IPS-18a (cell line): Measurements from ENCODE around the gene ALDH3B2.
A peak's percentile ranks its signal among the peaks of the same experiment; 100 is the strongest.
"Not testable (repeated sequence)": the region's sequence is repeated elsewhere in the genome, so short reads cannot be mapped to it uniquely, and the experiment has no call there.

Experiments used
- H3K27ac ChIP-seq: one replicate; pipeline ENCODE4 v1.5.1; 2013; ENCODE audit warnings: low read length
- H3K27me3 ChIP-seq: one replicate; pipeline ENCODE4 v1.6.1; 2013; ENCODE audit warnings: mild to moderate bottlenecking, low read length; ENCODE audit not compliant: control insufficient read depth, insufficient read depth
- H3K36me3 ChIP-seq: one replicate; pipeline ENCODE4 v1.6.1; 2013; ENCODE audit warnings: low read depth, low read length; ENCODE audit not compliant: control insufficient read depth
- H3K4me1 ChIP-seq: one replicate; pipeline ENCODE4 v1.6.1; 2013; ENCODE audit warnings: low read depth, low read length; ENCODE audit not compliant: control insufficient read depth
- H3K4me3 ChIP-seq: one replicate; pipeline ENCODE4 v1.5.1; 2013; ENCODE audit warnings: low read length
- H3K9ac ChIP-seq: one replicate; pipeline ENCODE4 v1.6.1; 2013; ENCODE audit warnings: mild to moderate bottlenecking, low read length, moderate library complexity
- H3K9me3 ChIP-seq: one replicate; pipeline ENCODE4 v1.6.1; 2013; ENCODE audit warnings: low read depth, low read length; ENCODE audit not compliant: control insufficient read depth

Gene ALDH3B2

GRCh38 chr11:67629386-67630227 is 44.8 kb downstream of the ALDH3B2 start, which contains the start of gene NUDT8:
Gene NUDT8 (minus strand): TSS chr11:67629937. CDS start chr11:67629911, 26 bp downstream.
- Histone ChIP-seq H3K4me1 (no peaks in the 10 kb centered on the region), H3K27ac (no peak within 1 kb of the TSS), H3K9ac (peak within 1 kb of the TSS; percentile 22), H3K9me3 (no peaks in the 10 kb centered on the region), H3K36me3 (peaks cover 10% of the 10 kb centered on the region), H3K27me3 (no peaks in the 10 kb centered on the region), H3K4me3 (peak within 1 kb of the TSS; percentile 72)

- H3K27ac ChIP-seq: no peak overlapping the region
- no peaks in the 10 kb centered on the region for H3K27me3 ChIP-seq
- H3K9ac ChIP-seq: no peak overlapping the region
- H3K36me3 ChIP-seq: peaks cover 10% of the 10 kb centered on the region
- H3K4me3 ChIP-seq: peak overlapping the region; percentile 62
- no peaks in the 10 kb centered on the region for H3K4me1 ChIP-seq
- H3K9me3 ChIP-seq: no peaks in the 10 kb centered on the region
These were observed 45.6 kb downstream of the ALDH3B2 start for GRCh38 chr11:67628710-67629385.

- Histone ChIP-seq H3K4me3 (no peak overlapping the region), H3K27ac (no peak overlapping the region)
These were observed 46.4 kb downstream of the ALDH3B2 start for GRCh38 chr11:67627812-67628624.

GRCh38 chr11:67627441-67627811 is 47.0 kb downstream of the ALDH3B2 start:
- H3K27ac ChIP-seq: no peak overlapping the region
- no peaks in the 10 kb centered on the region for H3K4me1 ChIP-seq
- peaks cover 10% of the 10 kb centered on the region for H3K36me3 ChIP-seq
- no peak overlapping the region for H3K9ac ChIP-seq
- H3K27me3 ChIP-seq: no peaks in the 10 kb centered on the region
- H3K4me3 ChIP-seq: no peak overlapping the region
- H3K9me3 ChIP-seq: no peaks in the 10 kb centered on the region

More at GRCh38 chr11:67627812-67628624, 46.4 kb downstream of the ALDH3B2 start:
- Histone ChIP-seq H3K9me3 (no peaks in the 10 kb centered on the region), H3K9ac (no peak overlapping the region), H3K36me3 (peaks cover 10% of the 10 kb centered on the region), H3K4me1 (no peaks in the 10 kb centered on the region), H3K27me3 (no peaks in the 10 kb centered on the region)

- Histone ChIP-seq H3K9ac (no peak overlapping the region), H3K36me3 (peaks cover 10% of the 10 kb centered on the region), H3K9me3 (no peaks in the 10 kb centered on the region), H3K4me1 (no peaks in the 10 kb centered on the region), H3K27me3 (no peaks in the 10 kb centered on the region), H3K27ac (no peak overlapping the region), H3K4me3 (no peak overlapping the region)
These were observed 47.5 kb downstream of the ALDH3B2 start for GRCh38 chr11:67626970-67627369.

- H3K9ac ChIP-seq, H3K4me1 ChIP-seq, H3K27me3 ChIP-seq, H3K4me3 ChIP-seq, H3K27ac ChIP-seq, H3K36me3 ChIP-seq, H3K9me3 ChIP-seq: not testable (repeated sequence)
These were observed 48.1 kb downstream of the ALDH3B2 start for GRCh38 chr11:67626131-67626833.

- not testable (repeated sequence) for H3K9ac ChIP-seq, H3K9me3 ChIP-seq, H3K27ac ChIP-seq, H3K27me3 ChIP-seq, H3K36me3 ChIP-seq, H3K4me1 ChIP-seq, H3K4me3 ChIP-seq
These were observed 50.6 kb downstream of the ALDH3B2 start for GRCh38 chr11:67623795-67624194.

- H3K4me3 ChIP-seq, H3K9me3 ChIP-seq, H3K4me1 ChIP-seq, H3K27ac ChIP-seq, H3K9ac ChIP-seq, H3K36me3 ChIP-seq, H3K27me3 ChIP-seq: not testable (repeated sequence)
These were observed 51.5 kb downstream of the ALDH3B2 start for GRCh38 chr11:67622905-67623304.

GRCh38 chr11:67621928-67622327 is 52.5 kb downstream of the ALDH3B2 start:
- H3K9ac ChIP-seq, H3K36me3 ChIP-seq, H3K27ac ChIP-seq, H3K9me3 ChIP-seq: not testable (repeated sequence)
- Histone ChIP-seq H3K4me1 (peaks cover 11% of the 10 kb centered on the region), H3K27me3 (peaks cover 16% of the 10 kb centered on the region), H3K4me3 (peak overlapping the region; percentile 75)

GRCh38 chr11:67620621-67621020 is 53.8 kb downstream of the ALDH3B2 start:
- peak overlapping the region; percentile 73 for H3K9ac ChIP-seq
- peaks cover 19% of the 10 kb centered on the region for H3K4me1 ChIP-seq
- H3K9me3 ChIP-seq, H3K36me3 ChIP-seq, H3K27ac ChIP-seq: not testable (repeated sequence)
- H3K27me3 ChIP-seq: peaks cover 16% of the 10 kb centered on the region
- H3K4me3 ChIP-seq: peak overlapping the region; percentile 75
